Gastrocnemius medialis (tissue), 4 donors: ENCODE data around the gene PLXNA3. TPM values are rescaled to one million over a fixed set of nuclear protein-coding genes. Genes with fewer than 3 reads are reported as not detected.
"Not testable (repeated sequence)": the region's sequence is repeated elsewhere in the genome, so short reads cannot be mapped to it uniquely, and the experiment has no call there.

Experiments used
- ATAC-seq, 2 donors: fragments of 150-250 bp; one replicate each; pipeline ENCODE4 v1.9.1; 2016
- DNase-seq, 2 donors: peaks; one replicate each; pipeline ENCODE4 v3.0.0-alpha.2; 2019
- H3K27ac ChIP-seq, 4 donors: fragments of 200-600 bp; sonication (generic); 1 replicate in 1 of 4; 2 replicates in 3 of 4; pipeline ENCODE4 v1.5.1; 2016 to 2018; ENCODE audit warnings: mild to moderate bottlenecking in 2 of 4, moderate library complexity in 1 of 4
- H3K27me3 ChIP-seq, 3 donors: fragments of 200-600 bp; sonication (generic) in 2 of 3; 1 replicate in 1 of 3; 2 replicates in 2 of 3; pipeline versions ENCODE4 v1.5.1 to v1.6.0; 2016 to 2019; ENCODE audit warnings: mild to moderate bottlenecking in 1 of 3, moderate library complexity in 1 of 3
- H3K36me3 ChIP-seq, 2 donors: fragments of 200-600 bp; sonication (generic) in 1 of 2; one replicate each; pipeline ENCODE4 v1.5.1; 2017 to 2018
- H3K4me1 ChIP-seq, 2 donors: fragments of 200-600 bp; sonication (generic) in 1 of 2; one replicate each; pipeline ENCODE4 v1.5.1; 2016 to 2017; ENCODE audit warnings: mild to moderate bottlenecking in 2 of 2
- H3K4me3 ChIP-seq, 4 donors: fragments of 200-600 bp; sonication (generic) in 3 of 4; 1 replicate in 1 of 4; 2 replicates in 3 of 4; pipeline ENCODE4 v1.5.1; 2016 to 2019; ENCODE audit warnings: mild to moderate bottlenecking in 2 of 4
- H3K9me3 ChIP-seq, 3 donors: fragments of 200-600 bp; sonication (generic) in 2 of 3; 1 replicate in 1 of 3; 2 replicates in 2 of 3; pipeline ENCODE4 v1.5.1; 2016 to 2019
- POLR2A ChIP-seq, 2 donors: fragments of 450-650 bp; IDR thresholded peaks; one replicate each; pipeline ENCODE4 v1.6.1; 2017; ENCODE audit warnings: antibody characterized with exemption in 2 of 2, mild to moderate bottlenecking in 2 of 2, moderate library complexity in 2 of 2
- in situ Hi-C, 4 donors: fragments of 200-750 bp; cut with MboI; loops; one replicate each; pipeline versions ENCODE4 v1.15.0 to v1.8.0; 2017; ENCODE audit warnings: low sequenced_read_pairs in 4 of 4
- intact Hi-C: fragments of 100-400 bp; cut with DNase I; formaldehyde crosslinking; loops from one replicate; pipeline ENCODE4 v1.15.1; 2023; ENCODE audit warnings: low total_unique reads
- total RNA-seq, 4 donors: library from RNA; depleted of rRNA; stranded (reverse); fragments of >200 nt; gene quantifications; one replicate each; pipeline versions ENCODE4 v1.1.0 to v1.2.3, GENCODE V29; 2016
- TF ChIP-seq, protein P1 (sequence below), 5 experiments: fragments of 450-650 bp in 3 of 5; fragments of 200-600 bp in 2 of 5; sonication (generic) in 2 of 5; IDR thresholded peaks in 4 of 5; conservative IDR thresholded peaks in 1 of 5; 1 replicate in 4 of 5; 2 replicates in 1 of 5; pipeline ENCODE4 v1.5.1; 2016 to 2019; ENCODE audit warnings: antibody characterized with exemption in 5 of 5, mild to moderate bottlenecking in 3 of 5, moderate library complexity in 3 of 5

The PLXNA3 gene
- total RNA-seq, 4 donors from 2014 or later: 1.2 to 10.7 (median 2.8) TPM

DNA sequence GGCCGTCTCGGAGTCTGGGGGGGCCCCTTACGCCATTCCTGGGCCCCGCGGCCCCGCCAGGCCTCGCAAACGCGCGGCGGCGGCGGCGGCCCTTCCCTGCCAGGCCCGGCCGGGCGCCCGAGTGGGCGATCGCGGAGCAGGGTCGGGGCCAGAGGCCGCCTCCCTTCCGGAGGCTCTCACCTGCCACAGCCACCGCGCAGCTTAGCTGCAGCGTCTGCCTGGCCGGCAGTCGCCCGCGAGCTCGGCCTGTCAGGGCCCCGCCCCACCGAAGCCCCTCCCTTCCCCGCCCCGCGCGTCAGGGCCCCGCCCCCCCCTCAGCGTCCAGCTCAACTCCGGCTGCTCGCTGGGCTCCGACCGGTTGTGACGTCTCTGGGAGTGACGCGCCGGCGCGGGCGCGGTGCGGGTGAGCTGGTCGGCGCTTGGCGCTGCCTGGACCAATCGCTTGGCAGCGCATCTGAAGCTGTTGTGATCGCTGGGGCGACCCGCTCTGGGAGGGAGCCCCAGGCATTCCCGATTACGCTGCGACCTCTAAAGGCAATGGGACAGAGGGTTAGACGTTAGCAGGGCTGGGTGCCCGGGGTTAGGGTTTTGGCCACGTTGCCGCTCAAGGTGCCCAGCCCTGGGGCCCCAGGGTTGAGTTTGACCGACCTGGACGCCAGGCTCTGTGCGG lies 32.5 kb downstream of the PLXNA3 start, which contains the start of gene SLC10A3:
Gene SLC10A3, minus strand, starts transcription at position 216 of the 670 bp plus-strand sequence. CDS start 1,689 bp downstream, outside the sequence.
- Histone ChIP-seq H3K9me3 (no peaks in the 10 kb centered on the region), H3K27me3 (no peaks in the 10 kb centered on the region), H3K4me1 (peaks cover 2 to 13% of the 10 kb centered on the region in 2 donors), H3K36me3 (no peaks in the 10 kb centered on the region), H3K4me3 (peak within 1 kb of the TSS; percentile 60 to 80 (median 67)), H3K27ac (peak within 1 kb of the TSS; percentile 89 to 95 (median 92))
- TF ChIP-seq POLR2A (IDR thresholded peaks at IDR 0.05): peak; percentile 93
- TF ChIP-seq, protein P1, sequence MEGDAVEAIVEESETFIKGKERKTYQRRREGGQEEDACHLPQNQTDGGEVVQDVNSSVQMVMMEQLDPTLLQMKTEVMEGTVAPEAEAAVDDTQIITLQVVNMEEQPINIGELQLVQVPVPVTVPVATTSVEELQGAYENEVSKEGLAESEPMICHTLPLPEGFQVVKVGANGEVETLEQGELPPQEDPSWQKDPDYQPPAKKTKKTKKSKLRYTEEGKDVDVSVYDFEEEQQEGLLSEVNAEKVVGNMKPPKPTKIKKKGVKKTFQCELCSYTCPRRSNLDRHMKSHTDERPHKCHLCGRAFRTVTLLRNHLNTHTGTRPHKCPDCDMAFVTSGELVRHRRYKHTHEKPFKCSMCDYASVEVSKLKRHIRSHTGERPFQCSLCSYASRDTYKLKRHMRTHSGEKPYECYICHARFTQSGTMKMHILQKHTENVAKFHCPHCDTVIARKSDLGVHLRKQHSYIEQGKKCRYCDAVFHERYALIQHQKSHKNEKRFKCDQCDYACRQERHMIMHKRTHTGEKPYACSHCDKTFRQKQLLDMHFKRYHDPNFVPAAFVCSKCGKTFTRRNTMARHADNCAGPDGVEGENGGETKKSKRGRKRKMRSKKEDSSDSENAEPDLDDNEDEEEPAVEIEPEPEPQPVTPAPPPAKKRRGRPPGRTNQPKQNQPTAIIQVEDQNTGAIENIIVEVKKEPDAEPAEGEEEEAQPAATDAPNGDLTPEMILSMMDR (IDR thresholded peaks at IDR 0.05 in 4 of 5, conservative IDR thresholded peaks at IDR 0.05 in 1 of 5): no peak
- in situ Hi-C loops: no loop called here
- ATAC-seq (peak; percentile 79), DNase-seq (peak; percentile 84 to 91)
- intact Hi-C loops: loop anchor here (1.0 to 5.0 kb wide), 3 partner anchors 26 to 54 kb away; partner anchors contain the start of genes FAM3A and GDI1

DNA sequence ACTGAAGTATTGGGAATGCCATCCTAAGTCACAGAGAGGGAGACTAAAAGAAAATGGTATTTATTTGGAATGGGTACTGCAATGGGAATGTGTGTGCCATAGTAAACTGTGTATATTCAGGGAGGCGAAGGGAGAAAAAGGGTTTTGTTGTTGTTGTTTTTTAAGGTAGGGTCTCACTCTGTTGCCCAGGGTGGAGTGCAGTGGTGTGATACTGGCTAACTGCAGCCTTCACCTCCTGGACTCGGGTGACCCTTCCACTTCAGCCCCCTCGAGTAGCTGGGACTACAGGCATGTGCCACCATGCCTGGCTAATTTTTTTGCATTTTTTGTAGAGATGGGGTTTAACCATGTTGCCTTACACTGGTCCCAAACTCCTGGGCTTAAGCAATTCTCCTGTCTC lies 36.6 kb downstream of the PLXNA3 start:
- DNase-seq (no peak), ATAC-seq (no peak)
- Histone ChIP-seq H3K27ac (no peak overlapping the region), H3K36me3 (no peaks in the 10 kb centered on the region), H3K27me3 (no peaks in the 10 kb centered on the region), H3K4me3 (no peak overlapping the region), H3K4me1 (no peaks in the 10 kb centered on the region), H3K9me3 (no peaks in the 10 kb centered on the region)
- intact Hi-C loops: loop anchor here (5.0 kb wide), 1 partner anchor 38 kb away; no protein-coding TSS in a partner anchor
- in situ Hi-C loops: no loop called here
- TF ChIP-seq, protein P1 (IDR thresholded peaks at IDR 0.05 in 4 of 5, conservative IDR thresholded peaks at IDR 0.05 in 1 of 5): no peak
- TF ChIP-seq POLR2A (IDR thresholded peaks at IDR 0.05): no peak

DNA sequence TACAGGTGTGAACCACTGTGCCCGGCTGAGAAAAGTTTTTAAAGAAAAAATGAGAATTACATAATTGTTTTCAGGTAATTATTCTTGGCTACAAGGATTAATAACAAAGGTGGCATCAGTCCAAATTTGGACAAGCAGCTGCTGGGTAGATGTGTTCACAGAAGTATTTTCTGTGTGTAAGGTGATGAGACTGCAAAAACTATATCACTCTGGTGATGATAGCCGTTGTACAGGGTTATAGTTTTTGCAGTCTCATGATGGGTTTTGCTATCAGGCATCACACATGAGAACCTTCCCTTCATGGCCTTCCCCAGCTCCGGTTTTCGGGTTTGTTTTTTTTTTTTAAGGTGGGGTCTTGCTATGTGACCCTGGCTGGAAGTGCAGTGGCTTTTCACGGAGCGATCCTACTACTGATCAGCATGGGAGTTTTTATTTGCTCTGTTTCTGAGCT lies 37.4 kb downstream of the PLXNA3 start:
- Histone ChIP-seq H3K4me3 (no peak overlapping the region), H3K27me3 (no peaks in the 10 kb centered on the region), H3K27ac (no peak overlapping the region), H3K4me1 (no peaks in the 10 kb centered on the region), H3K36me3 (no peaks in the 10 kb centered on the region), H3K9me3 (no peaks in the 10 kb centered on the region)
- no peak for ATAC-seq
- no peak for DNase-seq
- TF ChIP-seq POLR2A (IDR thresholded peaks at IDR 0.05): no peak
- TF ChIP-seq, protein P1 (IDR thresholded peaks at IDR 0.05 in 4 of 5, conservative IDR thresholded peaks at IDR 0.05 in 1 of 5): no peak
- in situ Hi-C loops (no loop called here), intact Hi-C loops (no loop called here)

DNA sequence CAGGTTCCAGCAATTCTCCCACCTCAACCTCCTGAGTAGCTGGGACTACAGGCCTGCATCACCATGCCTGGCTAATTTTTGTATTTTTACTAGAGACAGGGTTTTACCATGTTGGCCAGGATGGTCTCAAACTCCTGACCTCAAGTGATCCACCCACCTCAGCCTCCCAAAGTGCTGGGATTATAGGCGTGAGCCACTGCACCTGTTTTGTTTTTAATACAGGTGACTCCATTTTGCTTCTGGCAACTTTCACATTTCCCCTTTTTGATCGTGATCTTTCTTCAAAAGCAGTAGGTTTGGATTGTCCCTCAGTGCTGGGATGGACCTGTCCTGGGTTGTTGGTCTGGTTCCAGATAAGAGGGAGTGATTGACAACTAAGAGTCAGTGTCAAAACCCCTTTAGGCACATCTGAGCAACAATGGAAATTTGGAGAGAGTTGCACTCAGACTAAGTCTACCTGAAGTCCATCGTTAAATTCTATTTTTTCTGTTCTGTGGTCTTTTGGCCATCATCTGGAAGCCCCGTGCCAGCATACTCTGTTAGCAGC lies 38.6 kb downstream of the PLXNA3 start:
- H3K36me3 ChIP-seq, intact Hi-C loops, in situ Hi-C loops, H3K27ac ChIP-seq, DNase-seq, H3K9me3 ChIP-seq, H3K4me1 ChIP-seq, H3K4me3 ChIP-seq, H3K27me3 ChIP-seq, ATAC-seq: not testable (repeated sequence)

DNA sequence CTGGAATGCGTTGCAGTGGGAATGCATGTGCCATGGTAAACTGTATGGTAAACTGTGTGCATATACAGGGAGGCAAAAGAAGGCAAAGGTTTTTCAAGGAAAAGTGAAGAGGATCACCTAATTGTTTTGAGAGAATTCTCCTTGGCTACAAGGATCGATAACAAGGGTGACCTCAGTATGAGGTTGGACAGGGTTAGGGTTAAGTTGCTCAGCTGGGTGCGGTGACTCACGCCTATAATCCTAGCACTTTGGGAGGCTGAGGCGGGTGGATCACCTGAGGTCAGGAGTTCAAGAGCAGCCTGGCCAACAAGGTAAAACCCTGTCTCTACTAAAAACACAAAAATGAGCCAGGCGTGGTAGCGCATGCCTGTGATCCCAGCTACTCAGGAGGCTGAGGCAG lies 43.3 kb downstream of the PLXNA3 start:
- H3K27me3 ChIP-seq, ATAC-seq, in situ Hi-C loops, H3K4me3 ChIP-seq, H3K36me3 ChIP-seq, H3K9me3 ChIP-seq, DNase-seq, intact Hi-C loops, H3K27ac ChIP-seq, H3K4me1 ChIP-seq: not testable (repeated sequence)
